ENCODE results near the gene GNA14. TPM values are rescaled to one million over a fixed set of nuclear protein-coding genes. Genes with fewer than 3 reads are reported as not detected.
"Not testable (repeated sequence)": the region's sequence is repeated elsewhere in the genome, so short reads cannot be mapped to it uniquely, and the experiment has no call there.

GNA14 gene
- total RNA-seq: not detected

DNA sequence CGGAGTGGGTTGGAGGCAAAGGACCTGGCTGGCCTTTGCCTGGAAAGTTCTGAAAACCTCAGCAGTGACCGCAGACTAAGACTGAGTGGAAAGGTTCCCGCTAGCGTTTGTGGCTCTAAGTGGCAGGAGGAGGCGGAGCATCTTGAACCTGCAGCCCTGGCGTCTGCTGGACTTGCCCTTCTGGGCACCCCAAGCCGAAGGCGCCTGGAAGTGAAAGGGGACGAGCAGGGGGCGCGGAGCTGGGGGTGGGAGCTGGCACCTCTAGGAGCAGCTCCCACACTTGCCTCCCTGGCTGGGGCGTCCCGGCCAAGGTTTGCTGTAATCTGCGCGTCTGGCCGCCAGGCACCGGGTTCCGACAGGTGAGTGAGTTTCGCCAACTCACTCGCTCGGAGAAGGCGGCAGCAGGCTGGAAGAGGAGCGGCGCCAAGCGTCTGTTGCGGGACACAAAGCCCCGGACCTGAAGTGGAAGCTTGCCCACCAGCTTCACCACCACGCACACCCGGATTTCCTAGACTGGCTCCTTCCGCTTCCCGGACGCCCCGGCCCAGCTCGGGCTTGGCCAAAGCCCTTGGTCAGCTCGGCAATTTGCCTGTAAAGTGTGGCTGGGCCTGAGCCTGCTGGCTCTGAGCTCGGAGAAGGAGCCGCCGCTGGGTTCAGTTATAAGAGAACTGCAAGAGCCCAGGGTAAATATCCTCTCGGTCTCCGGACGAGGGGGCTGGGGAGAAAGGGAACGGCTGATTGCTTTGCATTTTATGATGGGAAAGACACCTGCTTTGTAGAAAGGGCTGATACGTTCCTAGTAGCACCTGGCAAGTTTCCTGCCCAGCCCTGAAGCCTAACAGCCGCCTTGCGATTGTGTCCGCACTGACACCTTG, at the start of gene GNA14:
TSS of gene GNA14 (minus strand) at position 89 of the 875 bp plus-strand sequence. CDS start 529 bp downstream, outside the sequence.
- POLR2A ChIA-PET: no interaction called here
- CTCF ChIA-PET: interaction anchor here (0.5 to 0.6 kb wide), 2 partner anchors 8 to 88 kb away, joined by 3 to 4 read pairs; no protein-coding TSS in a partner anchor

DNA sequence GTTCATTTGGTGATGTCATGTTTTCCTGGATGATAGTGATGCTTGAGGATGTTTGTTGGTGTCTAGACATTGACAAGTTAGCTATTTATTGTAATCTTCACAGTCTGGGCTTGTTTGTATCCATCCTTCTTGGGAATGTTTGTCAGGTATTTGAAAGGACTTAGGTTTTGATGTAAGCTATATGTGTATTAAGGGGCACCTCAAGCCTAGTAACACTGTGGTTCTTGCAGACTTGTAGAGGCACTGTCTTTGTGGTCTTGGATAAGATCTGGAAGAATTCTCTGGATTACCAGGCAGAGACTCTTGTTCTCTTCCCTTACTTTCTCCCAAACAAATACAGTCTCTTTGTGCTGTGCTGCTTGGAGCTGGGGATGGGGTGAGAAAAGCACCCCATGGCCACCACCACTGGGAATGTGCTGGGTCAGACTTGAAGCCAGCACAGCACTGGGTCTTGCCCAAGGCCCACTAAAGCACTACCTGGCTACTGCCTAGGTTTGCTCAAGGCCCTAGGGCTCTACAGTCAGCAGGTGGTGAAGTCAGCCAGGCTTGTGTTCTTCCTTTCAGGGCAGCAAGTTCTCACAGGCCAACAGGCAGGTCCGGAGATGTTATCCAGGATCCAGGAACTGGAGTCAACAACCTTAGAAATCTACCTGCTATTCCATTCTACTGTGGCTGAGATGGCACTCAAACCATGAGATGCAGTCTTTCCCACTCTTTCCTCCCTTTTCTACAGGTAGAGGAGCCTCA, 49.3 kb upstream of the GNA14 start:
- CTCF ChIA-PET: no interaction called here
- POLR2A ChIA-PET: no interaction called here

DNA sequence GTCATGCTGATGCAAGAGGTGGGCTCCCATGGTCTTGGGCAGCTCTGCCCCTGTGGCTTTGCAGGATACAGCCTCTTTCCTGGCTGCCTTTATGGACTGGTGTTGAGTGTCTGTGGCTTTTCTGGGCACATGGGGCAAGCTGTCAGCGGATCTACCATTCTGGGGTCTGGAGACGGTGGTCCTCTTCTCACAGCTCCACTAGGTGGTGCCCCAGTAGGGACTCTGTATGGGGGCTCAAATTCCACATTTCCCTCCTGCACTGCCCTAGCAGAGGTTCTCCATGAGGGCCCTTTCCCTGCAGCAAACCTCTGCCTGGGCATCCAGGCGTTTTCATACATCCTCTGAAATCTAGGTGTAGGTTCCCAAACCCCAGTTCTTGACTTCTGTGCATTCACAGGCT, 42.6 kb upstream of the GNA14 start:
- CTCF ChIA-PET: not testable (repeated sequence)

DNA sequence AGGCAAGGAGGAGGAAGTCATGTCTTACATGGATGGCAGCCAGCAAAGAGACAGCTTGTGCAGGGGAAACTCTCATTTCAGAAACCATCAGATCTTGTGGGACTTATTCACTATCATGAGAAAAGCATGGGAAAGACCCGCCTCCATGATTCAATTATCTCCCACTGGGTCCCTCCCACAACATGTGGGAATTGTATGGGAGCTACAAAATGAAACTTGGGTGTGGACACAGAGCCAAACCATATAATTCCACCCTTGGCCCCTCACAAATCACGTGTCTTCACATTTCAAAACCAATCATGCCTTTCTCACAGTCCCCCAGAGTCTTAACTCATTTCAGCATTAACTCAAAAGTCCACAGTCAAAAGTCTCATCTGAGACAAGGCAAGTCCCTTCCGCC, 42.0 kb upstream of the GNA14 start:
- POLR2A ChIA-PET, CTCF ChIA-PET: not testable (repeated sequence)

More for the DNA sequence above, 42.6 kb upstream of the GNA14 start:
- POLR2A ChIA-PET: not testable (repeated sequence)

DNA sequence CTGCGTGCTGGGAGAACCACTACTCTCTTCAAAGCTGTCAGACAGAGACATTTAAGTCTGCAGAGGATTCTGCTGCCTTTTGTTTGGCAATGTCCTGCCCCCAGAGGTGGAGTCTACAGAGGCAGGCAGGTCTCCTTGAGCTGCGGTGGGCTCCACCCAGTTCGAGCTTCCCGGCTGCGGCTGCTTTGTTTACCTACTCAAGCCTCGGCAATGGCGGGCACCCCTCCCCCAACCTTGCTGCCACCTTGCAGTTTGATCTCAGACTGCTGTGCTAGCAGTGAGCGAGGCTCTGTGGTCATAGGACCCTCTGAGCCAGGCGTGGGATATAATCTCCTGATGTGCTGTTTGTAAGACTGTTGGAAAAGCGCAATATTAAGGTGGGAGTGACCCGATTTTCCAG, 39.6 kb upstream of the GNA14 start:
- CTCF ChIA-PET, POLR2A ChIA-PET: not testable (repeated sequence)

DNA sequence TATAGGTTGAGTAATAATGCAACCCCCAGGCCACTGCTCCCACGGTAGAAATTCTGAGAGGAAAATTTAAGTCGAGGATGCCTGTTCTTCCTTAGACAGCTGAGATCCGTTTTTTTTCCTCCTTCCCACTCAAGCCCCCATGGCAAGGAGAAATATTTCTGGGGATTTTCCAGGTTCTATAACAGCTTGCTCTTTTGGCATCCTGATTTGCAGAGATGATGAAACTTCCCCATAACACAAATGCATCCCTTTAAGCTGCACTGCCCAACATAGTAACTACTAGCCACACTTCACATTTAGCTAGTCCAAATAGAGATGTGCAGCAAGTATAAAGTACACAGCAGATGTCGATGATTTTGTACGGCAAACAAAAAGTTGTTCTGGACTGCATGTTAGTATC, 32.5 kb upstream of the GNA14 start:
- ChIA-PET CTCF (no interaction called here), POLR2A (no interaction called here)

DNA sequence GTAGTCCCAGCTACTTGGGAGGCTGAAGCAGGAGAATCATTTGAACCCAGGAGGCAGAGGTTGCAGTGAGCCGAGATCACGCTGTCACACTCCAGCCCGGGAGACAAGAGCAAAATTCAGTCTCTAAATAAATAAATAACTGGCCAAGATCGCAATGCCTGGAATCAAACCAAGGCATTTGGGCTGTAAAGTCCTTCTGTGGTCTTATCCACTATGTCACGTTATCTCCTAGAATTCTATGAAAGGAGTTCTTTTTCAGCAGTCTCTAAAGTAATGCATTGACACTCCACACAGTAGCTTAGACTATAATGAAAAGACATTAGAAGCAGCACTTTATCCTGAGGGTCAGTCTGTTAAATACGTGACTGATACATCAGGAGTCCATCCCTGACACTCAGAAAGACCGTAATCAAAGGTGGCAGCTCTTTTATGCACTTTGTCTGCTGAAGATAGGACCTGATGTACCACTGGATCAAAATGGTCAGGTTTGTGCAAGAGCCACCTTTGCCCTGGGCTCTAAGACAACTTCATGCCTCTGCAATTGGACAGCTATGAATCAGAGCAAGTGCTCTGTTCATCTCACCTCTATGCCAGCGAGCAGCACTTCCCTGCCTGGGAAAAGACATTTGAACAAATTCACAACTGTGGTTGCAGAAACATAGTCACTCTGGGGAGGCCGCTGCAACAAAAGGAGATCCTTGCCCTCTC, 31.7 kb upstream of the GNA14 start:
- ChIA-PET CTCF (no interaction called here), POLR2A (no interaction called here)

DNA sequence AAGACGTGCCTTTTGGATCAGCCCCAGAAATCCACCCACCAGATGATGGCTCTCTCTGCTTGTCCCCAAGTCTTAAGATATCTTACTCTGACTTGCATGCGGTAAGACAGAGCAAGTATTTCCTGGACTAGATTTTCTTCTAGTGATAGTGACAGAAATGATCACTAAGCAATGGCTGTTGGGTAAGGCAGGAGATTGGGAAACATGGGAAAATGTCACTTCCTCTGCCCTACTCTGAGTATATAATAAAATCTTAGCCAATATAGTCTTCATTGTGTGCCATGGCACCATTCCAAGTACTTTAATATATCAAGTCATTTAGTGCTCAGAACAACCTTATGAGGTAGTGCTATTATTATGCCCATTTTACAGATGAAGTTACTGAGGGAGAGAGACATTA, 31.0 kb upstream of the GNA14 start:
- CTCF ChIA-PET: no interaction called here
- POLR2A ChIA-PET: no interaction called here

DNA sequence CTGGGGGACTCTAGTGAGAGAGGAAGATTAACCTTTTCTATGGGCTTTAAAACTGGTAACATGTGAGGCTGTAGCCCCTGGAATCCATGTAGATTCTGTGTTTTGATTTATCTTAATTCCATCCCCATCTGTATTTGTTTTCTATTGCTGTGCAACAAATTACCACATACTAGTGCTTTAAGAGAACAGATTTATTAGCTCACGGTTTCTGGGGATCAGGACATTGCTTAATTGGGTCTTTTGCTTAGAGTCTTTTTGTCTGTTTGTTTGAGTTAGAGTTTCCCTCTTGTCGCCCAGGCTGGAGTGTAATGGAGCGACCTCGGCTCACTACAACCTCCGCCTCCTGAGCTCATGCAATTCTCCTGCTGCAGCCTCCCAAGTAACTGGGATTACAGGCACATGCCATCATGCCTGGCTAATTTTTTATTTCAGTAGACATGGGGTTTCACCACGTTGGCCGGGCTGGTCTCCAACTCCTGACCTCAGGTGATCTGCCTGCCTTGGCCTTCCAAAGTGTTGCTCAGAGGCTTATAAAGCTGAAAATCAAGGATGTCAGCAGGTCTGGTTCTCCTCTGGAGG, 29.9 kb upstream of the GNA14 start:
- ChIA-PET CTCF (no interaction called here), POLR2A (no interaction called here)

DNA sequence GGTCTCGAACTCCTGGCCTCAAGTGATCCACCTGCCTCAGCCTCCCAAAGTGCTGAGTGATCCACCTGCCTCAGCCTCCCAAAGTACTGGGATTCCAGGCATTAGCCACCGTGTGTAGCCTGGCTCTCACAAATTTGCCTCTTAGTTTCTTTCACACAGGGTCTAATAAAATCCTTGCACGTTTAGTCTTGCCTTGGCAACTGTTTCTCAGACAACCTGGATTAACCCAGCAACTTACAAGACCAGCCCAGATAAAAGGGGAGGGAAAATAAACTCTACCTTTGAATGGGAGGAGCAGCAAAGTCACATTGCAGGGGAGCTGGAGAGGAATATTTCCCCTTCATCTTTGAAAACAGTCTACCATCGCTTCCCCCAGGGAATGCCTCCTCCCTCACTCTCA, 29.3 kb upstream of the GNA14 start:
- ChIA-PET POLR2A (no interaction called here), CTCF (no interaction called here)

DNA sequence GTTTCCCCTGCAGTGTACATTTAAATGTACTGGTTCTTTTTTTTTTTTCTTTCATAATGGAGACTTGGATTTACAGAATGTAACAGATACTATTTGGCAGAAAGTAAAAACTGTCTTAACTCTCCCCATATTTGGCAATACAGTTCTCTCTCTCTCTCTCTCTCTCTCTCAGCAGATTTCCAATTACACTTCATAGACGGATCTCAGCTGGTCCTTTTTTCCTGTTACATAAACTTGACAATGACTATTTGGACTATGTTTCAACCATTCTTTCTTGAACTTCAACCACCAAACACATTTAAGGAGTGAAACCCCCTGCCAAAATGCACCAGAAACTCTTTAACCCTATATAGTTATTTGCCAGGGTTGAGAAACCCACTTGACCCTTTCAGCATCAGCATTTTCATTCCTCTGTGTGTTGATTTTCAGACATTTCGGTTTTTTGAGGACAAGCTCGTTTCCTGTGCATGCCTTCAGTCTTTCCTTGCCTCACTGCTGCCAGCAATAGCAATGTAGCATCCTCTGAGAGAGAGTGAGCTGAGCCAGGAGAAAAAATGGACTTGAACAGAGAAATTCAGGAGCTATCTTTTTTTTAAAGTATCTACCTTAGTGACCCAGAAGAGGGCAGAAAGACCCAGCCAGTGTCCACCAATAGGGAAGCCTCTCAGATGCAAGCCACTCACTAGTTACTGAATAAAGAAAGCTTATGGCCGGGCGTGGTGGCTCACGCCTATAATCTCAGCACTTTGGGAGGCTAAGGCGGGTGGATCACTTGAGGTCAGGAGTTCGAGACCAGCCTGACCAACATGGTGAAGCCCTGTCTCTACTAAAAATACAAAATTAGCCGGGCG, 26.0 kb upstream of the GNA14 start:
- CTCF ChIA-PET: no interaction called here
- POLR2A ChIA-PET: no interaction called here

DNA sequence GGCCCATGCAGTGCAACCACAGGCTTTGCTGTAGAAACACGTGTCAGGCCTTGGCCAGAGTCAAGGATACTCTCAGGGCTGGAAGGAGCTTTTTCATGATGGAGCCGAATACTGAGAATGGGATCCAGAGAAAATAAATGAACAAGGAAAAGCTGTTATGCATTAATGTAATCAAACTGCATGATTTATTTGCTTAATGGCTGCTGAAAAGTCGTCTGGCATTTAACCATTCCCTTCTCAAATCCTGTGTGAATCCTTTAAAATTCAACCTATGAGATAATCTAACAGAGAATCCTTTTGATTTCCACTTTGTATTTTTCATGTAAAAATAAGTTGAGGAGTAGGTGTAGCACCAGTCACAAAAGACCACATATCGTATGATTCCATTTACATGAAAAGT, 24.1 kb upstream of the GNA14 start:
- ChIA-PET CTCF (no interaction called here), POLR2A (no interaction called here)

DNA sequence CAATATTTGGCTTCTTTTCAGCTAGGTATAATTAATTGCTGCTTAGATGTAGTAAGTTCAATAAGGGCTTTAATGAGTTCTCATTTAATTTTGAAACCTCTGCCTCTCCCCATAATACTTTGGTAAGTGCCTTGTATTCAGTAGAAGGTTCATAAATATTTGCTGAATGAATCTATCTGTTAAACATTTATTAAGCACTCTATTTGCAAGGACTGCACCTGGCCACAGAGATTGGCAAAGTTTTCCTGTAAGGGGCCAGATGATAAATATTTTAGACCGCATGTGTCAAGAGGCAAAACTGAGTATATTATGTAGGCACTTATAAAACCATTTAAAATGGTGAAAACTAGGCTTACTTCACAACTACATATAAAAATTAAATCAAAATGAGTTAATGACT, 19.0 kb upstream of the GNA14 start:
- CTCF ChIA-PET: no interaction called here
- POLR2A ChIA-PET: no interaction called here

DNA sequence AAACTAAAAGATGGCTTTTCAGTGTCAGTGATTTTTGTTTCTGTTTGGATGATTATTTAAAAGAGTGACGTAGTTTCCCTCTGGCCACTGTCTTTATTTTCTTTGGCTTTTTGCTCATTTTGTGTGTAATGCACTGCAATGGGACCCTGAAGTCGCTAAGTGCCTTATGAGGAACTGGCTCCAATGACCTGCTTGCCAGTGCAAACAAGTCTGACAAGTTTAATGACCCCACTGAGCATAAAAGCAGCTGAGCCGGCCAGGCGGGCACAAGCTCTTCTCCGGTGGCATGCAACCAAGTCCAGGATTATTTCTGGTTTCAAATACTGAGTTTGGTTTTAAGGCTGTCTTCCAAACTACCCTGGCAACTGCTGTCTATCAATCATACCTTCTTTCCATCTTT, 15.6 kb upstream of the GNA14 start:
- ChIA-PET POLR2A (no interaction called here), CTCF (no interaction called here)

DNA sequence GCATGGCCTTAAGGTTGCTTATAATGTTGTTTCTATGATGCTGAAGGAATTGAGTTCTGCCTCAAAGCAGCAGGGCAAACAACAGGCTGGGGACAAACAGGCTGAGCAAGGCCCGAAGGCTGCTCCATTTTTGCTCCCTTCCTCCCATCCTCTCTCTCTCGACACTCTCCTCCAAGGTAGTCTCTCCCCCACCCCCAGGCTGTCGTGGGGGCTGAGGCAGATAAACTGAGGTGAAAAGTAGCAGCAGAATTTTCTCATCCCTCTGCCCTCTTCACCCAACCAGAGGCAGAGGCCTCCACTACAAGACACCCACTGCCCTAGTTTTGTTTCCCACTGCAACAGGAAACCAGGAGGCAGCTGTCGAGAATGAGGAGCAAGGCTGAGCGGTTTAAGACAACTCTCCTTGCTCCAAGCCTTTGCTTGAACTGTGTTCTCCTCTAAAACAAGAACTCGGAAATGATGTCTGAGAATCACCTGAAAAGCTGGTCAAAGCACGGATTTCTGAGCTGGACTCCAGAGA, 13.5 kb upstream of the GNA14 start:
- POLR2A ChIA-PET: no interaction called here
- CTCF ChIA-PET: no interaction called here

DNA sequence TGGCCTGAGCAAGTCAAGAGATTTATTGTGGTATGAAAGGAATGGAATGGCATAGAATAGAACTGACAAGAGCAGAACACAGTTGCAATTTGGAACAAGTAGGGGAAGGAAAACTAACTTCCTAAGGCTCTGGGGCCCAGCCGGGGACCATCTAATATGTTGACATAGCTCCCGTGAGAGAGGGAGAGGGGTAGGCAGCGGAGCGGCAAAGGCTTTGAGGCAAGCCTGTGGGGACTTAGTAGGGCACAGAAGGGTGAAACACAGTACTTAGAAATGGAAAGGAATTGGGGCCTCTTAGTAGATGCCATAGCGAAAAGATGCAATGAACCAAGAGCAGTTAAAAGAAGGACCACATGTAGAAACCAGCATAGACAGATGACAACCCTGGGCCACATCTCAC, 11.8 kb upstream of the GNA14 start:
- CTCF ChIA-PET: no interaction called here
- POLR2A ChIA-PET: no interaction called here

DNA sequence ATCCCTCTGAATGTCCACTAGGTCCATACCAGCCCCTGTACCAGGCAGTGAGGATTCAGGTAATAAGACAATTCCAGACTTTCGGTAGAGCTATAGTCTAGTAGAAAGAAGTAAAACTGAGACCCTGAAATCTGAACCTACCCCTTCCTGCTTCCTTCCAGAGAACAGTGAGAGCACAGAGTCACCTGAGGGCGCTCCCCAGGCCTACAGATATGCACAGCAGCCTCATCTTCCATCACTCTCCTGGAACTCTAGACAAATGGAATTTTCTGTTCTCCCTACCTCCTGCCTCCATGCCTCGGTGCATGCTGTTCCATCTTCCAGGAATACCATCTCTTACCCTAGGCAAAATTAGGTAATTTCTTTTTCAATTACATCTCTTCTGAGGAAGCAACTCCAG, 3.1 kb upstream of the GNA14 start:
- ChIA-PET POLR2A (no interaction called here), CTCF (no interaction called here)

DNA sequence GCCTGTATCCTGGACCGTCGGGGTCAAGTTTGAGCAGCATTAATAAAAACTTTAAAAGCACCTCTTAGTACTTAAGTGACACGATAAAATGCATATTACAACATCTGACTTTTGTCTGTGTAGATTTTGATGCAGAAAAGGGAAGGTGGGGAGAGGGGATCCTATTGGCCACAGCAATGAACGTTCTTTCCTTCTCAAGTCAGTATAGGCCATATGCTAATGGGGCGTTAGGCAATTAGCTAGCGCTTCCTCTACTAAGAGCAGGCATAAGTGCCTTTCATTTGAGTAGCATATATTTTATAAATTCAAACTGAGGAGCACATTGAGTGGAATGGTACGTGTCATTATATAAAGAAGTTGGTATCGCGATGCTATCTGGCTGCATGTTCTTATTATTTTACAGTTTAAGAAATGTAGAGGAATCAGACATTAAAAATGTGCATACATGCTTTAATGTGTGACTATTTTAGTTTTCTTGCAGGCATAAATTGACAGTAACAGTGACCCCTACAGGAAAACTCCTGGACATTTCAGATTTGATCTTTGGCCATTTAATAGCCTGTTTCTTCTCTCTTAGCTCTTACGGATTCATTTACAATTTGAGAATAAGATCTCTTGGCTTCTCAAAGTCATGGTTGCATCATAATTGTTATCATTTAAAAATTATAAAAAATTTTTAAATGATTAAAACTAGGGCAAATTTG, 1.1 kb upstream of the GNA14 start:
- CTCF ChIA-PET: interaction anchor here (0.5 kb wide), 1 partner anchor 88 kb away, joined by 3 read pairs; no protein-coding TSS in a partner anchor

More for the DNA sequence above, 1.1 kb upstream of the GNA14 start:
- POLR2A ChIA-PET: no interaction called here

All from activated CD8-positive, alpha-beta memory T cell treated with anti-CD3 and anti-CD28 coated beads for 36 hours (primary cell).